Measurements from ENCODE around the gene CNTNAP2. TPM values are rescaled to one million over a fixed set of nuclear protein-coding genes. Genes with fewer than 3 reads are reported as not detected.
"Not testable (repeated sequence)": the region's sequence is repeated elsewhere in the genome, so short reads cannot be mapped to it uniquely, and the experiment has no call there.

CNTNAP2 gene
- total and polyA plus RNA-seq, 4 experiments from 2014 or later, result 0.19 to 0.50 (median 0.20) TPM; not detected in 1

- H3K4me1 Mint-ChIP-seq, result no peaks in the 10 kb centered on the region
- intact Hi-C loops (cut with micrococcal nuclease), result no loop called here
- CTCF ChIA-PET (ENCODE audit: partially characterized antibody), result no interaction called here
- no peaks in the 10 kb centered on the region for H3K9me3 ChIP-seq (ENCODE audit: control insufficient read depth in 1 of 2, low read length in 2 of 2)
- no peaks in the 10 kb centered on the region for H3K36me3 Mint-ChIP-seq
- no peaks in the 10 kb centered on the region for H3K27me3 ChIP-seq (ENCODE audit: insufficient read depth, low read length)
- POLR2A ChIA-PET (ENCODE audit: partially characterized antibody), result no interaction called here
- no peak overlapping the region for H3K27ac Mint-ChIP-seq
- no peak overlapping the region for H3K27ac ChIP-seq (ENCODE audit: low read depth, low read length)
- H3K4me3 Mint-ChIP-seq, result no peak overlapping the region
- no peaks in the 10 kb centered on the region for H3K27me3 Mint-ChIP-seq
- DNase-seq, result no peak
- no peaks in the 10 kb centered on the region for H3K4me1 ChIP-seq (ENCODE audit: insufficient read depth, low read length)
- H3K9me3 Mint-ChIP-seq, result peaks cover 0 to 4% (median under 1%) of the 10 kb centered on the region in 8 donors
- no peaks in the 10 kb centered on the region for H3K36me3 ChIP-seq (ENCODE audit: insufficient read depth, low read length)
- no peak overlapping the region for H3K4me3 ChIP-seq (ENCODE audit: low read length in 2 of 2)
Measured at GRCh38 chr7:146146831-146147486, 30.4 kb downstream of the CNTNAP2 start.

DNA sequence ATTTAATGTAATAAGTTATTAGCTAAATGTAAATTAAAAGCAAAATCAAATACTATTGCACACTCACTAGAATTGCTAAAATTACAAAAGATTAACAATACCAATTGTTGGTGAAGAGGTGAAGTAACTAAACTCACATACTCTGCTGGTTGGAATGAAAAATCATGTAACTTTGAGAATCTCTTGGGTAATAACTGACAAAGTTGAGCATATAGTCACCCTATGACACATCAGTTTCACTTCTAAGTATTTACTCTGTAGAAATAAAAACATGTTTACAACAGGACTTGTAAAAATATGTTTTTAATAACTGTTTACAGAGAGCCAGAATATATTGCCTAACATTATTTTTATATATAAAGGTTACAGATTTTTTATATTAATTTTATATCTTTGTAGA lies 33.6 kb downstream of the CNTNAP2 start:
- ChIA-PET POLR2A (ENCODE audit: partially characterized antibody) (no interaction called here), CTCF (ENCODE audit: partially characterized antibody) (no interaction called here)
- peaks cover 0 to 5% (median 1%) of the 10 kb centered on the region in 8 donors for H3K9me3 Mint-ChIP-seq
- H3K36me3 ChIP-seq (ENCODE audit: insufficient read depth, low read length), result no peaks in the 10 kb centered on the region
- no peaks in the 10 kb centered on the region for H3K27me3 ChIP-seq (ENCODE audit: insufficient read depth, low read length)
- no peak for DNase-seq
- H3K4me3 ChIP-seq (ENCODE audit: low read length in 2 of 2), result no peak overlapping the region
- H3K4me1 Mint-ChIP-seq, result no peaks in the 10 kb centered on the region
- H3K27ac ChIP-seq (ENCODE audit: low read depth, low read length), result no peak overlapping the region
- H3K27ac Mint-ChIP-seq, result no peak overlapping the region
- H3K4me3 Mint-ChIP-seq, result no peak overlapping the region
- no peaks in the 10 kb centered on the region for H3K36me3 Mint-ChIP-seq
- H3K27me3 Mint-ChIP-seq, result no peaks in the 10 kb centered on the region
- H3K9me3 ChIP-seq (ENCODE audit: control insufficient read depth in 1 of 2, low read length in 2 of 2), result no peaks in the 10 kb centered on the region
- H3K4me1 ChIP-seq (ENCODE audit: insufficient read depth, low read length), result no peaks in the 10 kb centered on the region
- intact Hi-C loops (cut with micrococcal nuclease), result no loop called here

DNA sequence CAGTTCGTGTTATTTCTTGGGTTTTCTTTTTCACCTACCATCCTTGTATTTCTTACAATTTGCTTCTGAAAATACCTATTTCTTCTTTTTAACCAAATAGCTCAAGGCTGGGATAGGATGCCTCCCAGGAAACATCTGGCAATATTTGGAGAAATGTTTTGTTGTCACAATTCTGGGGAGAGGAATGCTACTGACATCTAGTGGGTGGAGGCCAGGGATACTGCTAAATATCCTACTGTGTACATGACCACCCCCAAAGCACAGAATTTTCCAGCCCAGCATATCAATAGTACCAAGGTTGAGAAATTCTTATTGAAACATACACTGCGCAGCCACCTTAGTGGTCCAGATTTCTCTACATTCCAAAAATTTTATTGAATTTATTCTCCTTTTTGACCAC lies 55.5 kb downstream of the CNTNAP2 start:
- CTCF ChIA-PET (ENCODE audit: partially characterized antibody), result no interaction called here
- Histone ChIP-seq H3K27me3 (ENCODE audit: insufficient read depth, low read length) (no peaks in the 10 kb centered on the region), H3K27ac (ENCODE audit: low read depth, low read length) (no peak overlapping the region), H3K9me3 (ENCODE audit: control insufficient read depth in 1 of 2, low read length in 2 of 2) (peaks cover 0 to 5% of the 10 kb centered on the region in 2 donors), H3K36me3 (ENCODE audit: insufficient read depth, low read length) (no peaks in the 10 kb centered on the region), H3K4me3 (ENCODE audit: low read length in 2 of 2) (no peak overlapping the region), H3K4me1 (ENCODE audit: insufficient read depth, low read length) (no peaks in the 10 kb centered on the region)
- POLR2A ChIA-PET (ENCODE audit: partially characterized antibody), result no interaction called here
- Mint-ChIP-seq H3K27me3 (no peaks in the 10 kb centered on the region), H3K36me3 (no peaks in the 10 kb centered on the region), H3K4me1 (no peaks in the 10 kb centered on the region), H3K4me3 (no peak overlapping the region), H3K9me3 (peaks cover 0 to 7% (median under 1%) of the 10 kb centered on the region in 8 donors), H3K27ac (no peak overlapping the region)
- DNase-seq, result no peak
- intact Hi-C loops (cut with micrococcal nuclease), result no loop called here

GRCh38 chr7:146175716-146176115 lies 59.1 kb downstream of the CNTNAP2 start:
- H3K9me3 ChIP-seq (ENCODE audit: control insufficient read depth in 1 of 2, low read length in 2 of 2), result no peaks in the 10 kb centered on the region
- no peaks in the 10 kb centered on the region for H3K4me1 ChIP-seq (ENCODE audit: insufficient read depth, low read length)
- Mint-ChIP-seq H3K27ac (no peak overlapping the region), H3K36me3 (no peaks in the 10 kb centered on the region), H3K9me3 (peaks cover 0 to 4% (median 0%) of the 10 kb centered on the region in 8 donors), H3K27me3 (no peaks in the 10 kb centered on the region), H3K4me1 (no peaks in the 10 kb centered on the region), H3K4me3 (no peak overlapping the region)
- CTCF ChIA-PET (ENCODE audit: partially characterized antibody), result no interaction called here
- POLR2A ChIA-PET (ENCODE audit: partially characterized antibody), result no interaction called here
- no peaks in the 10 kb centered on the region for H3K36me3 ChIP-seq (ENCODE audit: insufficient read depth, low read length)
- DNase-seq, result no peak
- H3K27ac ChIP-seq (ENCODE audit: low read depth, low read length), result no peak overlapping the region
- H3K27me3 ChIP-seq (ENCODE audit: insufficient read depth, low read length), result no peaks in the 10 kb centered on the region
- intact Hi-C loops (cut with micrococcal nuclease), result no loop called here
- no peak overlapping the region for H3K4me3 ChIP-seq (ENCODE audit: low read length in 2 of 2)

DNA sequence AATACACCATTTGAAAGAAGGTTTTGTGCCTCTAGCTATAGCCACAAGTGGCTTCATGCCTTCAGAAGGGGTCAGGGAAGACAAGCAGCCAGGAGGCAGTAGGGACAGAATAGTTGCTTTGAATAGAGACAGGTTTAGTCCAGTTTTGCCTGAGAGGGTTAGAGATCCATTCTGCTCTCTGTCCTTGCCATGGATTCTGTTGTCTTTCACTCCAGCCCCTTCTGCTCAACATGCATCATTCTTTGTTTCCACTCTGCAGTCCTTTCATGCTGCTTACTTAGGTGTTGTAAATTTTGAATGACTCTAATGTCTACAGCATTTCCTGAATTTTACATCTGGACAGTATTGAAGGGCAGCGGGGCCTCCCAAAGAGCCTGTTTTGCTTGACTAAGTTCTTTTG lies 60.3 kb downstream of the CNTNAP2 start:
- DNase-seq, result no peak
- H3K4me3 Mint-ChIP-seq, result no peak overlapping the region
- POLR2A ChIA-PET (ENCODE audit: partially characterized antibody), result no interaction called here
- H3K9me3 Mint-ChIP-seq, result peaks cover 0 to 4% (median 0%) of the 10 kb centered on the region in 8 donors
- no peaks in the 10 kb centered on the region for H3K27me3 ChIP-seq (ENCODE audit: insufficient read depth, low read length)
- no peaks in the 10 kb centered on the region for H3K4me1 Mint-ChIP-seq
- no peak overlapping the region for H3K27ac Mint-ChIP-seq
- H3K36me3 Mint-ChIP-seq, result no peaks in the 10 kb centered on the region
- intact Hi-C loops (cut with micrococcal nuclease), result no loop called here
- no peak overlapping the region for H3K27ac ChIP-seq (ENCODE audit: low read depth, low read length)
- H3K27me3 Mint-ChIP-seq, result no peaks in the 10 kb centered on the region
- no peaks in the 10 kb centered on the region for H3K9me3 ChIP-seq (ENCODE audit: control insufficient read depth in 1 of 2, low read length in 2 of 2)
- CTCF ChIA-PET (ENCODE audit: partially characterized antibody), result no interaction called here
- no peaks in the 10 kb centered on the region for H3K36me3 ChIP-seq (ENCODE audit: insufficient read depth, low read length)
- H3K4me1 ChIP-seq (ENCODE audit: insufficient read depth, low read length), result no peaks in the 10 kb centered on the region
- H3K4me3 ChIP-seq (ENCODE audit: low read length in 2 of 2), result no peak overlapping the region

- CTCF ChIA-PET (ENCODE audit: partially characterized antibody), result no interaction called here
Measured at GRCh38 chr7:146177301-146177700, 60.7 kb downstream of the CNTNAP2 start.

GRCh38 chr7:146185844-146186243 lies 69.2 kb downstream of the CNTNAP2 start:
- H3K9me3 ChIP-seq (ENCODE audit: control insufficient read depth in 1 of 2, low read length in 2 of 2), result peaks cover 0 to 4% of the 10 kb centered on the region in 2 donors
- H3K36me3 Mint-ChIP-seq, result no peaks in the 10 kb centered on the region
- ChIA-PET CTCF (ENCODE audit: partially characterized antibody) (no interaction called here), POLR2A (ENCODE audit: partially characterized antibody) (no interaction called here)
- H3K4me1 Mint-ChIP-seq, result no peaks in the 10 kb centered on the region
- no peaks in the 10 kb centered on the region for H3K4me1 ChIP-seq (ENCODE audit: insufficient read depth, low read length)
- no peak overlapping the region for H3K27ac Mint-ChIP-seq
- no peaks in the 10 kb centered on the region for H3K27me3 ChIP-seq (ENCODE audit: insufficient read depth, low read length)
- H3K27ac ChIP-seq (ENCODE audit: low read depth, low read length), result no peak overlapping the region
- no peak overlapping the region for H3K4me3 ChIP-seq (ENCODE audit: low read length in 2 of 2)
- H3K36me3 ChIP-seq (ENCODE audit: insufficient read depth, low read length), result no peaks in the 10 kb centered on the region
- no peak for DNase-seq
- H3K4me3 Mint-ChIP-seq, result no peak overlapping the region
- intact Hi-C loops (cut with micrococcal nuclease), result no loop called here
- H3K27me3 Mint-ChIP-seq, result no peaks in the 10 kb centered on the region
- H3K9me3 Mint-ChIP-seq, result peaks cover 0 to 23% (median 9%) of the 10 kb centered on the region in 8 donors

More at GRCh38 chr7:146177301-146177700, 60.7 kb downstream of the CNTNAP2 start:
- Histone ChIP-seq H3K4me3 (ENCODE audit: low read length in 2 of 2) (no peak overlapping the region), H3K27me3 (ENCODE audit: insufficient read depth, low read length) (no peaks in the 10 kb centered on the region), H3K4me1 (ENCODE audit: insufficient read depth, low read length) (no peaks in the 10 kb centered on the region), H3K36me3 (ENCODE audit: insufficient read depth, low read length) (no peaks in the 10 kb centered on the region), H3K9me3 (ENCODE audit: control insufficient read depth in 1 of 2, low read length in 2 of 2) (no peaks in the 10 kb centered on the region), H3K27ac (ENCODE audit: low read depth, low read length) (no peak overlapping the region)
- no peak for DNase-seq
- H3K4me1 Mint-ChIP-seq, result no peaks in the 10 kb centered on the region
- H3K27ac Mint-ChIP-seq, result no peak overlapping the region
- H3K9me3 Mint-ChIP-seq, result peaks cover 0 to 4% (median 0%) of the 10 kb centered on the region in 8 donors
- H3K36me3 Mint-ChIP-seq, result no peaks in the 10 kb centered on the region
- H3K4me3 Mint-ChIP-seq, result no peak overlapping the region
- intact Hi-C loops (cut with micrococcal nuclease), result no loop called here
- POLR2A ChIA-PET (ENCODE audit: partially characterized antibody), result no interaction called here
- no peaks in the 10 kb centered on the region for H3K27me3 Mint-ChIP-seq

DNA sequence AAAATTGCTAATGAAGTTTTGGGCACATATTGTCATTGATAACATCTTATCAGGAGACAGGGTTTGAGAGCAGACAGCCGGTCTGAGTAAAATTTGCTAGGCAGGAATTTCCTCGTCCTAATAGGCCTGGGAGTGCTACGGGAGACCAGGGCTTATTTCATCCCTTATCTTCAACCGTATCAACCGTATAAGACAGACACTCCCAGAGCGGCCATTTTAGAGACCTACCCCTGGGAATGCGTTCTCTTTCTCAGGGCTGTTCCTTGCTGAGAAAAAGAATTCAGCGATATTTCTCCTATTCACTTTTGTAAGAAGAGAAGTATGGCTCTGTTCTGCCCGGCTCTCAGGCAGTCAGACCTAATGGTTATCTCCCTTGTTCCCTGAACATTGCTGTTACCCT lies 74.8 kb downstream of the CNTNAP2 start:
- not testable (repeated sequence) for H3K4me3 Mint-ChIP-seq

More for the DNA sequence above, 74.8 kb downstream of the CNTNAP2 start:
- H3K4me3 ChIP-seq (ENCODE audit: low read length in 2 of 2); H3K36me3 Mint-ChIP-seq; H3K4me1 Mint-ChIP-seq; CTCF ChIA-PET (ENCODE audit: partially characterized antibody); DNase-seq; H3K27me3 ChIP-seq (ENCODE audit: insufficient read depth, low read length); H3K4me1 ChIP-seq (ENCODE audit: insufficient read depth, low read length); POLR2A ChIA-PET (ENCODE audit: partially characterized antibody); H3K36me3 ChIP-seq (ENCODE audit: insufficient read depth, low read length); H3K27ac Mint-ChIP-seq; H3K9me3 ChIP-seq (ENCODE audit: control insufficient read depth in 1 of 2, low read length in 2 of 2); intact Hi-C loops (cut with micrococcal nuclease); H3K27ac ChIP-seq (ENCODE audit: low read depth, low read length); H3K27me3 Mint-ChIP-seq: not testable (repeated sequence)
- peaks cover 5 to 60% (median 27%) of the 10 kb centered on the region in 8 donors for H3K9me3 Mint-ChIP-seq
